T-helper 2 cell (primary cell): ENCODE measurements around the gene EFEMP2.

ENCODE experiments used
- DNase-seq, 5 experiments: peaks; one replicate each; pipeline versions ENCODE4 v3.0.0 to v3.0.0-alpha.2; 2012 to 2022

Gene EFEMP2

DNA sequence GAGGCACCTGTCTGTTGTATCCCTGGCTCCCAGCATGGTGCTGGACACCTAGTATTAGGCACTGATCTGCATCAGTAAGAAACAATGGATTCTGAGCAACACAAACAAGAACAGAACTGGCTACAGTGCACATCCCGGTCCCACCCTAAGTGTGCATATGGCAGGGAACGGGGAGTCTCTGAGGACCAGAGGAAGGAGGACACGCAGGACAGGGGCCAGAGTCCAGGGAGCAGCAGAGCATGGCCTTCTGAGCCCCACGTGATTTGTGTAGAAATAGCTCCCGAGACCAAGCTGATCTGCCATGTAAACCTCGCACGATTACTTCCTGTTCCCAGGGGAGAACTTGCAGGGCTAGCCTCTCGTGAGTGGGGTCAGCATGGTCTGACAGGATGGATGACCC is 51.5 kb downstream of the EFEMP2 start:
- DNase-seq: no peak

DNA sequence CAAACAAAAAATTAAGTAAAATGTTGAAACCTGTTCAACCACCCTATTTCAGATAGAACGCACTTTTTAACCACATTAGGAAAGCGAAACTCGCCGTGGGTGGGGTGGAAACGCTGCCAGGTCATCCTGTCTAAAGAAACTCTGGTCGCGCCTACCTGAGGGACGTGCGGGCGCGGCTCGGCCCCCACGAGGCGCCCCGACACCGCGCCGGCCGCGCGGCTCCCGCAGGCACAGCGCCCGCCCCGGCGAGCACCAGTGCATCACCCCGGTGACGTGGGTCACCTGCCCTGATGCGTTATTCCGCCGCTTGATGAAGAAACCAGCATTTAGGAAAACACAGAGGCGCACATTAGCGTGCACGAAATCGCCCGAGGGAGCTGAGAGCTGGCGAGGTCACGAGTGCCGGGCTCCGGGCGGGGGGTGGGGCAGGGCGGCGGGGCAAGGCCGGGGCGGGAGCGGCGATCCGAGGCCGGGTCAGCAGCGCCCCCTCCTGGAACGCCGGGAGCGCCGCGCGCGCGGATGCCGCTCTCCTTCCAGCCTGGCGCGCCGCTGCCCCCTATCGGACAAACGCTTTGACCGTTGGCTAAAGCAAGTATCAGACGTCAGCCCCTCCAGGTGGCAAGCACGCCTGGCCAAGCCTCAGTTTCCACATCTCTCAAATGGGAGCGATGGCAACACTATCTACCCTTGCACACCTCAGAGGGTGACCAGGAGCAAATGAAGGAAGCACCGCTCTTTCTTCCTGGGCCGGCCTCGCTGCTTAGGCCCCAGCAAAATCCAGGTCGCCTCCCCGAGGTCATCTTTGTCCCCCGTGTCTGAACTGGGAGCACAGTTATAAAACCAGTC is 54.5 kb downstream of the EFEMP2 start:
- peak; percentile 81 to 96 (median 90) for DNase-seq

GRCh38 chr11:65817312-65817834 is 55.2 kb downstream of the EFEMP2 start:
- no peak for DNase-seq

- DNase-seq: no peak
Observed at GRCh38 chr11:65816696-65817095, 55.9 kb downstream of the EFEMP2 start.
